Measurements from ENCODE around the gene TGIF1.

The TGIF1 gene

GRCh38 chr18:3472681-3473544 lies 22.9 kb downstream of the TGIF1 start:
- Histone ChIP-seq H3K4me3 (ENCODE audit: low read depth in 1 of 2, low read length in 2 of 2) (no peak overlapping the region), H3K27me3 (ENCODE audit: low read depth, low read length) (no peaks in the 10 kb centered on the region), H3K4me1 (ENCODE audit: control insufficient read depth in 1 of 2, insufficient read depth in 2 of 2, low read length in 2 of 2) (no peaks in the 10 kb centered on the region), H3K36me3 (ENCODE audit: control insufficient read depth in 1 of 2, insufficient read depth in 2 of 2, low read length in 2 of 2) (no peaks in the 10 kb centered on the region), H3K27ac (ENCODE audit: low read length) (no peak overlapping the region), H3K9me3 (ENCODE audit: control insufficient read depth in 1 of 2, low read length in 2 of 2) (no peaks in the 10 kb centered on the region)

DNA sequence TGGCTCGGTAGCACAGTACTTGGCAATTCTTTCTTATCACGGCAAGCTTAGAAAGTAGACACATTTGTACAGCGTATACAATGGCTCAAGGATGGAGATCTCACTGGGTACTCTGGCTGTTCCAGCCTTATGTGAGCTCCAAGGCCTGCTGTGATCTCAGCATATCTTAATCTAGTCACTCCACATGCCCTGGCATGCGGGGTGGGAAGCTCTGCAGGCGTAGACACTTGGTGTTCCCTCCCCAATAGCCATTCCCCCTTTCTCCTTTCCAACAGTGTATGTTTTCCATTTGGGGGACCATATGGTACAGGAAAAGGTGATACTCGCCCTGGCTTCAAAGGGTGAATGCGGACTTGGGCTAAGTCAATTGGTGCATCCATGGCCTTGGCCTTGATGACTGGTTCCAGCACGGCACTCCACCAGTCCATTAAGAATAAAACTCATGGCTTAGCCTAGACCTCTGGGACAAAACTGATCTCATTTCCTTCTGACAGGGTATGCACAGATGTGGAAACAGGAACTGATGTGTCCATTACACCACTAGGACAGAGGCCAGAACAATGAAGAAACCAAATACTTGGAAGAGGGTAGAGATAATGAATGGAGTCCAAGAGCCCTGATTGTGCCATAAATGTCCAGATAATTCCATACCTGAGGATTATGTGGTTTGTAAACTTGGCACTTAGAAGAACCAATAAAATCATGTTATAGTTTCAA lies 28.4 kb downstream of the TGIF1 start:
- H3K4me1 ChIP-seq (ENCODE audit: control insufficient read depth in 1 of 2, insufficient read depth in 2 of 2, low read length in 2 of 2) = no peaks in the 10 kb centered on the region
- no peaks in the 10 kb centered on the region for H3K36me3 ChIP-seq (ENCODE audit: control insufficient read depth in 1 of 2, insufficient read depth in 2 of 2, low read length in 2 of 2)
- no peaks in the 10 kb centered on the region for H3K27me3 ChIP-seq (ENCODE audit: low read depth, low read length)
- H3K27ac ChIP-seq (ENCODE audit: low read length) = no peak overlapping the region
- H3K4me3 ChIP-seq (ENCODE audit: low read depth in 1 of 2, low read length in 2 of 2) = no peak overlapping the region
- H3K9me3 ChIP-seq (ENCODE audit: control insufficient read depth in 1 of 2, low read length in 2 of 2) = no peaks in the 10 kb centered on the region

GRCh38 chr18:3479978-3480509 lies 30.1 kb downstream of the TGIF1 start:
- no peaks in the 10 kb centered on the region for H3K27me3 ChIP-seq (ENCODE audit: low read depth, low read length)
- H3K4me3 ChIP-seq (ENCODE audit: low read depth in 1 of 2, low read length in 2 of 2) = no peak overlapping the region
- no peak overlapping the region for H3K27ac ChIP-seq (ENCODE audit: low read length)
- H3K36me3 ChIP-seq (ENCODE audit: control insufficient read depth in 1 of 2, insufficient read depth in 2 of 2, low read length in 2 of 2) = no peaks in the 10 kb centered on the region
- no peaks in the 10 kb centered on the region for H3K4me1 ChIP-seq (ENCODE audit: control insufficient read depth in 1 of 2, insufficient read depth in 2 of 2, low read length in 2 of 2)
- H3K9me3 ChIP-seq (ENCODE audit: control insufficient read depth in 1 of 2, low read length in 2 of 2) = no peaks in the 10 kb centered on the region

DNA sequence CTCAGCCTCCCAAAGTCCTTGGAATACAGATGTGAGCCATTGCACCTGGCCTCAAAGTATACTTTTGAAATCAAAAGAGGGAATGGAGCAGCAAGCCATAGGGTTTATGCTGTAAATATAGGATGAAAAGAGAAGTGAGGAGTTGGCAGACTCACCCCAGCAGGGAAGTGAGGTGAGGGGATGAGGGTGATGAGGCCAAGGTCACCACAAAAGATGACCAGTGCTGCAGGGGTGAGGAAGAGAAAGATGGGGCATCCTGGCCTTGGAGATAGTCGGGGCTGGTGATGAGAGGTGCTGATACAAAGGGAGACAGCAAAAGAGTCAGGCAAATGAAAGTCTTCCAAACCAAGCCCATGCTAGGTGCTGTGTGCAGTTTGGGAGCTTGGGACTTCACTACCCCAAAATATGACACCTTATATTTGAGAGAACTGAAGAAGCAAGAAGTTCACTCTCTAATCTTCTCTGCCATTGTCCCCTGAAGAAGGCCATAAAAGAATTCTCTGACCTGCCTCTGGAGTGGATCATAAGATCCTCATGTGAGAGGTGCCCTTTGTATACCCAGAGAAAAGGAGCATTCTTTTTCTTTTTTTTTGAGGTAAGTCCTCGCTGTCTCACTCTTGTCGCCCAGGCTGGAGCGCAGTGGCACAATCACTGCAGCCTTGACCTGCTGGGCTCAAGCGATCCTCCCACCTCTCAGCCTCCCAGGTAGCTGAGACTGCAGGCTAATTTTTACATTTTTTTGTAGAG lies 31.0 kb downstream of the TGIF1 start:
- H3K4me3 ChIP-seq (ENCODE audit: low read depth in 1 of 2, low read length in 2 of 2) = no peak overlapping the region
- H3K27ac ChIP-seq (ENCODE audit: low read length) = no peak overlapping the region
- no peaks in the 10 kb centered on the region for H3K9me3 ChIP-seq (ENCODE audit: control insufficient read depth in 1 of 2, low read length in 2 of 2)

GRCh38 chr18:3481696-3482210 lies 31.8 kb downstream of the TGIF1 start:
- Histone ChIP-seq H3K4me1 (ENCODE audit: control insufficient read depth in 1 of 2, insufficient read depth in 2 of 2, low read length in 2 of 2) (no peaks in the 10 kb centered on the region), H3K4me3 (ENCODE audit: low read depth in 1 of 2, low read length in 2 of 2) (no peak overlapping the region), H3K9me3 (ENCODE audit: control insufficient read depth in 1 of 2, low read length in 2 of 2) (no peaks in the 10 kb centered on the region), H3K36me3 (ENCODE audit: control insufficient read depth in 1 of 2, insufficient read depth in 2 of 2, low read length in 2 of 2) (no peaks in the 10 kb centered on the region), H3K27ac (ENCODE audit: low read length) (no peak overlapping the region), H3K27me3 (ENCODE audit: low read depth, low read length) (no peaks in the 10 kb centered on the region)

More for the DNA sequence above, 31.0 kb downstream of the TGIF1 start:
- Histone ChIP-seq H3K27me3 (ENCODE audit: low read depth, low read length) (no peaks in the 10 kb centered on the region), H3K36me3 (ENCODE audit: control insufficient read depth in 1 of 2, insufficient read depth in 2 of 2, low read length in 2 of 2) (no peaks in the 10 kb centered on the region), H3K4me1 (ENCODE audit: control insufficient read depth in 1 of 2, insufficient read depth in 2 of 2, low read length in 2 of 2) (no peaks in the 10 kb centered on the region)

- Histone ChIP-seq H3K4me3 (ENCODE audit: low read depth in 1 of 2, low read length in 2 of 2) (no peak overlapping the region), H3K4me1 (ENCODE audit: control insufficient read depth in 1 of 2, insufficient read depth in 2 of 2, low read length in 2 of 2) (no peaks in the 10 kb centered on the region), H3K27ac (ENCODE audit: low read length) (no peak overlapping the region)
Observed at GRCh38 chr18:3482258-3482657, 32.3 kb downstream of the TGIF1 start.

GRCh38 chr18:3485153-3486149 lies 35.5 kb downstream of the TGIF1 start:
- no peak overlapping the region for H3K4me3 ChIP-seq (ENCODE audit: low read depth in 1 of 2, low read length in 2 of 2)
- no peak overlapping the region for H3K27ac ChIP-seq (ENCODE audit: low read length)

More at GRCh38 chr18:3482258-3482657, 32.3 kb downstream of the TGIF1 start:
- Histone ChIP-seq H3K27me3 (ENCODE audit: low read depth, low read length) (no peaks in the 10 kb centered on the region), H3K9me3 (ENCODE audit: control insufficient read depth in 1 of 2, low read length in 2 of 2) (no peaks in the 10 kb centered on the region), H3K36me3 (ENCODE audit: control insufficient read depth in 1 of 2, insufficient read depth in 2 of 2, low read length in 2 of 2) (no peaks in the 10 kb centered on the region)

GRCh38 chr18:3486512-3486911 lies 36.5 kb downstream of the TGIF1 start:
- H3K27me3 ChIP-seq (ENCODE audit: low read depth, low read length) = no peaks in the 10 kb centered on the region
- no peaks in the 10 kb centered on the region for H3K36me3 ChIP-seq (ENCODE audit: control insufficient read depth in 1 of 2, insufficient read depth in 2 of 2, low read length in 2 of 2)
- no peak overlapping the region for H3K4me3 ChIP-seq (ENCODE audit: low read depth in 1 of 2, low read length in 2 of 2)
- H3K27ac ChIP-seq (ENCODE audit: low read length) = no peak overlapping the region
- H3K9me3 ChIP-seq (ENCODE audit: control insufficient read depth in 1 of 2, low read length in 2 of 2) = no peaks in the 10 kb centered on the region
- H3K4me1 ChIP-seq (ENCODE audit: control insufficient read depth in 1 of 2, insufficient read depth in 2 of 2, low read length in 2 of 2) = no peaks in the 10 kb centered on the region

More at GRCh38 chr18:3485153-3486149, 35.5 kb downstream of the TGIF1 start:
- H3K36me3 ChIP-seq (ENCODE audit: control insufficient read depth in 1 of 2, insufficient read depth in 2 of 2, low read length in 2 of 2) = no peaks in the 10 kb centered on the region
- H3K9me3 ChIP-seq (ENCODE audit: control insufficient read depth in 1 of 2, low read length in 2 of 2) = no peaks in the 10 kb centered on the region
- H3K4me1 ChIP-seq (ENCODE audit: control insufficient read depth in 1 of 2, insufficient read depth in 2 of 2, low read length in 2 of 2) = no peaks in the 10 kb centered on the region
- no peaks in the 10 kb centered on the region for H3K27me3 ChIP-seq (ENCODE audit: low read depth, low read length)

GRCh38 chr18:3489462-3489861 lies 39.5 kb downstream of the TGIF1 start:
- H3K9me3 ChIP-seq (ENCODE audit: control insufficient read depth in 1 of 2, low read length in 2 of 2) = no peaks in the 10 kb centered on the region
- no peak overlapping the region for H3K4me3 ChIP-seq (ENCODE audit: low read depth in 1 of 2, low read length in 2 of 2)
- no peaks in the 10 kb centered on the region for H3K27me3 ChIP-seq (ENCODE audit: low read depth, low read length)
- H3K27ac ChIP-seq (ENCODE audit: low read length) = no peak overlapping the region
- H3K4me1 ChIP-seq (ENCODE audit: control insufficient read depth in 1 of 2, insufficient read depth in 2 of 2, low read length in 2 of 2) = peaks cover 0 to 4% of the 10 kb centered on the region in 2 donors
- H3K36me3 ChIP-seq (ENCODE audit: control insufficient read depth in 1 of 2, insufficient read depth in 2 of 2, low read length in 2 of 2) = no peaks in the 10 kb centered on the region

GRCh38 chr18:3491981-3492555 lies 42.1 kb downstream of the TGIF1 start:
- peaks cover 0 to 4% of the 10 kb centered on the region in 2 donors for H3K4me1 ChIP-seq (ENCODE audit: control insufficient read depth in 1 of 2, insufficient read depth in 2 of 2, low read length in 2 of 2)
- H3K4me3 ChIP-seq (ENCODE audit: low read depth in 1 of 2, low read length in 2 of 2) = no peak overlapping the region
- H3K27me3 ChIP-seq (ENCODE audit: low read depth, low read length) = no peaks in the 10 kb centered on the region
- H3K27ac ChIP-seq (ENCODE audit: low read length) = no peak overlapping the region
- no peaks in the 10 kb centered on the region for H3K36me3 ChIP-seq (ENCODE audit: control insufficient read depth in 1 of 2, insufficient read depth in 2 of 2, low read length in 2 of 2)
- H3K9me3 ChIP-seq (ENCODE audit: control insufficient read depth in 1 of 2, low read length in 2 of 2) = no peaks in the 10 kb centered on the region
